SU-DHL-6 (cell line): ENCODE measurements around the gene OBSCN.

ENCODE experiments used
- H2AFZ ChIP-seq: fragments of 200-600 bp; sonication (generic); 2 replicates; pipeline ENCODE4 v1.6.1; 2014; ENCODE audit warnings: low read depth, mild to moderate bottlenecking, moderate library complexity, mixed read lengths, antibody characterized with exemption, low read length; ENCODE audit not compliant: severe bottlenecking
- H3F3A ChIP-seq: fragments of 200-600 bp; shearing (Covaris generic); 2 replicates; pipeline ENCODE4 v1.6.0; 2016; ENCODE audit warnings: antibody characterized with exemption, mild to moderate bottlenecking; ENCODE audit not compliant: insufficient read depth
- H3K27ac ChIP-seq: fragments of 200-600 bp; sonication (generic); 2 replicates; pipeline ENCODE4 v1.5.1; 2016; ENCODE audit warnings: low read depth, mild to moderate bottlenecking, low read length, moderate library complexity, mixed read lengths
- H3K27me3 ChIP-seq: fragments of 200-600 bp; sonication (generic), shearing (Covaris generic); 2 replicates; pipeline ENCODE4 v1.6.0; 2014; ENCODE audit warnings: mild to moderate bottlenecking, low read length
- H3K36me3 ChIP-seq: fragments of 200-600 bp; sonication (generic); 2 replicates; pipeline ENCODE4 v1.6.1; 2014; ENCODE audit warnings: mild to moderate bottlenecking, low read length, mixed read lengths
- H3K4me2 ChIP-seq: fragments of 300-600, 200-600 bp; shearing (Covaris generic), sonication (generic); 2 replicates; pipeline ENCODE4 v1.6.0; 2014; ENCODE audit warnings: low read length, low read depth, mild to moderate bottlenecking; ENCODE audit not compliant: poor library complexity, severe bottlenecking
- H3K4me3 ChIP-seq: fragments of 200-600 bp; sonication (generic); 2 replicates; pipeline ENCODE4 v1.5.1; 2014; ENCODE audit warnings: antibody characterized with exemption, low read length, mild to moderate bottlenecking, mixed read lengths; ENCODE audit not compliant: insufficient read depth, poor library complexity, severe bottlenecking
- H3K79me2 ChIP-seq: fragments of 200-600 bp; sonication (generic); 2 replicates; pipeline ENCODE4 v1.6.1; 2014; ENCODE audit warnings: mild to moderate bottlenecking, low read length, moderate library complexity; ENCODE audit not compliant: insufficient read depth
- H3K9ac ChIP-seq: fragments of 200-600 bp; sonication (generic); 2 replicates; pipeline ENCODE4 v1.7.0; 2014; ENCODE audit warnings: mild to moderate bottlenecking, low read length
- H3K9me2 ChIP-seq: fragments of 200-600 bp; sonication (generic); replicated peaks from 2 replicates; pipeline ENCODE4 v1.6.1; 2014; ENCODE audit warnings: low read length; ENCODE audit not compliant: insufficient read depth
- H3K9me3 ChIP-seq: fragments of 200-600 bp; sonication (generic); 2 replicates; pipeline ENCODE4 v1.6.1; 2014; ENCODE audit warnings: low read length, mixed read lengths; ENCODE audit not compliant: insufficient read depth
- H4K20me1 ChIP-seq: fragments of 200-600 bp; sonication (generic); 2 replicates; pipeline ENCODE4 v1.6.1; 2014; ENCODE audit warnings: low read depth, mild to moderate bottlenecking, antibody characterized with exemption, low read length, moderate library complexity, mixed read lengths
- CTCF ChIP-seq: fragments of 200-600 bp; sonication (generic); IDR thresholded peaks from one replicate; pipeline ENCODE4 v1.5.1; 2017; ENCODE audit warnings: antibody characterized with exemption, mild to moderate bottlenecking, low read length, moderate library complexity; ENCODE audit not compliant: insufficient read depth, poor library complexity, severe bottlenecking
- EZH2phosphoT487 ChIP-seq: fragments of 200-600 bp; sonication (generic), shearing (Covaris generic); conservative IDR thresholded peaks from 2 replicates; pipeline ENCODE4 v1.6.1; 2018; ENCODE audit warnings: mild to moderate bottlenecking, antibody characterized with exemption, low read length, moderate library complexity, mixed read lengths

Gene OBSCN

GRCh38 chr1:228309326-228310067 lies 101.7 kb downstream of the OBSCN start:
- TF ChIP-seq EZH2phosphoT487 (no peak), CTCF (no peak)
- no peak overlapping the region for H2AFZ ChIP-seq

GRCh38 chr1:228310162-228310792 lies 102.4 kb downstream of the OBSCN start:
- Histone ChIP-seq H2AFZ (no peak overlapping the region), H3K9me2 (no peaks in the 10 kb centered on the region), H3K9me3 (peaks cover 8% of the 10 kb centered on the region; the same call in 1 of the 2 replicates), H3K36me3 (no peaks in the 10 kb centered on the region), H3K4me2 (no peak overlapping the region), H3K79me2 (no peaks in the 10 kb centered on the region), H3F3A (no peaks in the 10 kb centered on the region), H3K4me3 (no peak overlapping the region), H3K9ac (no peak overlapping the region), H3K27ac (no peak overlapping the region), H3K27me3 (no peaks in the 10 kb centered on the region), H4K20me1 (no peaks in the 10 kb centered on the region)
- TF ChIP-seq CTCF, result no peak
- no peak for TF ChIP-seq EZH2phosphoT487

More at GRCh38 chr1:228309326-228310067, 101.7 kb downstream of the OBSCN start:
- Histone ChIP-seq H3K27ac (no peak overlapping the region), H3K4me2 (no peak overlapping the region), H3K79me2 (no peaks in the 10 kb centered on the region), H3K4me3 (no peak overlapping the region), H3K9me2 (no peaks in the 10 kb centered on the region), H4K20me1 (no peaks in the 10 kb centered on the region), H3K36me3 (no peaks in the 10 kb centered on the region), H3K27me3 (no peaks in the 10 kb centered on the region), H3F3A (no peaks in the 10 kb centered on the region), H3K9ac (no peak overlapping the region), H3K9me3 (peaks cover 8% of the 10 kb centered on the region; the same call in 1 of the 2 replicates)

GRCh38 chr1:228311091-228311490 lies 103.2 kb downstream of the OBSCN start:
- no peaks in the 10 kb centered on the region for H3K79me2 ChIP-seq
- no peaks in the 10 kb centered on the region for H4K20me1 ChIP-seq
- no peak overlapping the region for H3K27ac ChIP-seq
- no peaks in the 10 kb centered on the region for H3K27me3 ChIP-seq
- H3K36me3 ChIP-seq, result no peaks in the 10 kb centered on the region
- H3F3A ChIP-seq, result no peaks in the 10 kb centered on the region
- H3K9me3 ChIP-seq, result peaks cover 8% of the 10 kb centered on the region; the same call in 1 of the 2 replicates
- no peak overlapping the region for H3K4me3 ChIP-seq
- H3K4me2 ChIP-seq, result no peak overlapping the region
- H3K9ac ChIP-seq, result no peak overlapping the region
- H3K9me2 ChIP-seq, result no peaks in the 10 kb centered on the region
- H2AFZ ChIP-seq, result no peak overlapping the region
- TF ChIP-seq EZH2phosphoT487, result no peak
- no peak for TF ChIP-seq CTCF
